Measurements from ENCODE around the gene CENPA.

CENPA gene

DNA sequence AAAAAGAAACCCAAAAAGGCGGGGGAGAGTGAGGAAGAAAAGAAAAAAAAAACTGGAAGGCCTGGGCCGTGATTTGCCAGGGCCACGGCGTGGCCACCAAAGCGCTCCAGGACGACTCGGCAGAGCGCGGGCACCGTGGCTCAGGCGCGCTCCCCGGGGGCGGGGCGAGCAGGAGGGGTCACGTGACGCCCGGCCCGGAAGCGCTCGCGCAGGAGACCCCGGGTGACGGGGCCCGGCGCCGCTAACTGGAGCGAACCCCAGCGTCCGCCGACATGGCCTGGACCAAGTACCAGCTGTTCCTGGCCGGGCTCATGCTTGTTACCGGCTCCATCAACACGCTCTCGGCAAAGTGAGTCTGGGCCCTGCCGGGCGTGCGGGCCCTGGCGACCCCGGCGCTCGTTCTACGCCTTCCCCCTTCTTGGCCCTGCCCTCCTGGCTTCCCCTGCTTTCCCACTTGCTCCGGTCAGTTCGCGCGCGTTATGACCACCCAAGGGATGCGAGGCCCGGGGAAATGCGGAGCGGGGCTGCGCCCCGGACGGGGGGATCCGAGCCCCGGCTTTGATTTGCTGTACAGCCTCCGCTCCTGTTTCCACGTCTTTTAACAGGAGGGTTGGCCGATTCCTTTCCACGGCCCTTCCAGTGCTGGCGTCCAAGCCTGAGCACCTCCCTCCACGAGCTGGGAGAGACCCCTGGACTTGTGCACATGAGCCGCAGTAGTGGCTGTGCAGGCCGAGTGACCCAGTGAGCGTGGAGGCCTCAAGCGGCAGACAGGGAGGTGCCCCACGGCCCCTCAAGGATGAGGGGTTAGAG lies 21.6 kb upstream of the CENPA start, which contains the start of gene SLC35F6:
Gene SLC35F6 (plus strand): TSS at position 207 of the 810 bp plus-strand sequence. CDS start 66 bp downstream, at position 273.
- Histone ChIP-seq H3K4me2 (ENCODE audit: low read length) (peak within 1 kb of the TSS; percentile 96), H3K9ac (ENCODE audit: low read depth, low read length) (peak within 1 kb of the TSS; percentile 97), H3K9me3 (replicated peaks; ENCODE audit: low read length) (no peaks in the 10 kb centered on the region), H3K36me3 (ENCODE audit: insufficient read depth, low read length) (peaks cover 7% of the 10 kb centered on the region), H3K27me3 (ENCODE audit: control insufficient read depth, insufficient read depth, low read length) (no peaks in the 10 kb centered on the region), H3K4me3 (ENCODE audit: low read length) (peak within 1 kb of the TSS; percentile 94), H3K4me1 (ENCODE audit: control insufficient read depth, insufficient read depth, low read length) (peaks cover 23% of the 10 kb centered on the region)

GRCh38 chr2:26764906-26765305 lies 20.9 kb upstream of the CENPA start:
- no peaks in the 10 kb centered on the region for H3K27me3 ChIP-seq (ENCODE audit: control insufficient read depth, insufficient read depth, low read length)
- peak overlapping the region; percentile 94 for H3K4me3 ChIP-seq (ENCODE audit: low read length)
- H3K9ac ChIP-seq (ENCODE audit: low read depth, low read length), result peak overlapping the region; percentile 97
- peak overlapping the region; percentile 96 for H3K4me2 ChIP-seq (ENCODE audit: low read length)
- no peaks in the 10 kb centered on the region for H3K9me3 ChIP-seq (replicated peaks; ENCODE audit: low read length)
- peaks cover 7% of the 10 kb centered on the region for H3K36me3 ChIP-seq (ENCODE audit: insufficient read depth, low read length)
- peaks cover 25% of the 10 kb centered on the region for H3K4me1 ChIP-seq (ENCODE audit: control insufficient read depth, insufficient read depth, low read length)

DNA sequence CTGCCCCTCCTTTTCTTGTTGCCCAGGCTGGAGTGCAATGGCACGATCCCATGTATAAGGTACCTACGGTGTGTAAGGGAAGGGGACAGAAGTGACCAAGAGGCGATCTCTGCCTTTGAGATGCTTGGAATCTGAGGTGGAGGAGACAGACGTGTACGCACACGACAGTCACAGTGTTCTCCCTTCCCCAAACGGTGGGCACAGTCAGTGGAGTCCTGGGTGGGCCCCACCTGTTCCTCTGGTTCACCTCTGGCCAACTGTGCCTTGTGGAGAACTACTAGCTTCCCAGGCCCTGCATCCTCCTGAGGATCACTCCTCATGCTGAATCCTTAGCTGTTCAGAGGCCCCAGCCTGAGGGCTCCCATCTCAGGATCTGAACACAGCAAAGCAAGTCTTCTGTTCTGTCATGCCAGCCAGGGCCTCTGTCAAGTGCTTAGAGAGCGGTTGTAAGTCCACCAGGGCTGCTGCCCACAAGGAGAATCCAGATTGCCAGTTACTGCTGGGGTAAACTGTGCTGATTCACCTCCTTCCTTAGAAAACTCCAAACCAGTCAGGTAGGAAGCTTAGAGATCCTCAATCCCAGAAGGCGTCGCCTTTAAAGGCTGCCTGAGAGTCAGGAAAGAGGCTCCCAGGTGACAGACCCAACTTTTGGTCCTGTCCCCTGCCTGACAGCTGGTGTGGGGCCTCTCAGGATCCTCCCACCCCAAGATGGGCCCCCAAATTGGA lies 20.2 kb upstream of the CENPA start:
- Histone ChIP-seq H3K27me3 (ENCODE audit: control insufficient read depth, insufficient read depth, low read length) (no peaks in the 10 kb centered on the region), H3K36me3 (ENCODE audit: insufficient read depth, low read length) (peaks cover 7% of the 10 kb centered on the region), H3K9me3 (replicated peaks; ENCODE audit: low read length) (no peaks in the 10 kb centered on the region), H3K4me2 (ENCODE audit: low read length) (peak overlapping the region; percentile 96), H3K9ac (ENCODE audit: low read depth, low read length) (peak overlapping the region; percentile 97), H3K4me3 (ENCODE audit: low read length) (peak overlapping the region; percentile 94), H3K4me1 (ENCODE audit: control insufficient read depth, insufficient read depth, low read length) (peaks cover 25% of the 10 kb centered on the region)

GRCh38 chr2:26767129-26767528 lies 18.7 kb upstream of the CENPA start:
- no peaks in the 10 kb centered on the region for H3K9me3 ChIP-seq (replicated peaks; ENCODE audit: low read length)
- H3K4me3 ChIP-seq (ENCODE audit: low read length), result no peak overlapping the region
- no peak overlapping the region for H3K4me2 ChIP-seq (ENCODE audit: low read length)
- no peaks in the 10 kb centered on the region for H3K27me3 ChIP-seq (ENCODE audit: control insufficient read depth, insufficient read depth, low read length)
- H3K9ac ChIP-seq (ENCODE audit: low read depth, low read length), result no peak overlapping the region
- H3K4me1 ChIP-seq (ENCODE audit: control insufficient read depth, insufficient read depth, low read length), result peaks cover 39% of the 10 kb centered on the region
- H3K36me3 ChIP-seq (ENCODE audit: insufficient read depth, low read length), result peaks cover 7% of the 10 kb centered on the region

- H3K4me2 ChIP-seq (ENCODE audit: low read length), result no peak overlapping the region
- no peak overlapping the region for H3K9ac ChIP-seq (ENCODE audit: low read depth, low read length)
- H3K27me3 ChIP-seq (ENCODE audit: control insufficient read depth, insufficient read depth, low read length), result no peaks in the 10 kb centered on the region
- H3K4me3 ChIP-seq (ENCODE audit: low read length), result no peak overlapping the region
- H3K9me3 ChIP-seq (replicated peaks; ENCODE audit: low read length), result no peaks in the 10 kb centered on the region
- H3K36me3 ChIP-seq (ENCODE audit: insufficient read depth, low read length), result peaks cover 7% of the 10 kb centered on the region
- H3K4me1 ChIP-seq (ENCODE audit: control insufficient read depth, insufficient read depth, low read length), result peaks cover 48% of the 10 kb centered on the region
These were observed 17.9 kb upstream of the CENPA start for GRCh38 chr2:26767894-26768487.

DNA sequence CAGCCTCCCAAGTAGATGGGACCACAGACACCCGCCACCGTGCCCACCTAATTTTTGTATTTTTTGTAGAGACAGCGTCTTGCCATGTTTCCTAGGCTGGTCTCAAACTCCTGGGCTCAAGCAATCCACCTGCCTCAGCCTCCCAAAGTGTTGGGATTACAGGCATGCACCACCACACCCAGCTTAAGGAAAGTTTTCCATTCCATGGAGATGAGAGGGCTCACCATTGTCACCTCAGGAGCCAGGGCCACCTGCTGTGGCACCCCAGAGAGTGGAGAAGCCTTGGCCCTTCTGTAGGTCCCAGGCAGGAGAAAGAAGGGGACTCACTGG lies 17.1 kb upstream of the CENPA start:
- H3K27me3 ChIP-seq (ENCODE audit: control insufficient read depth, insufficient read depth, low read length), result no peaks in the 10 kb centered on the region
- H3K9me3 ChIP-seq (replicated peaks; ENCODE audit: low read length), result no peaks in the 10 kb centered on the region
- no peak overlapping the region for H3K9ac ChIP-seq (ENCODE audit: low read depth, low read length)
- peaks cover 7% of the 10 kb centered on the region for H3K36me3 ChIP-seq (ENCODE audit: insufficient read depth, low read length)
- H3K4me2 ChIP-seq (ENCODE audit: low read length), result peak overlapping the region; percentile 37
- H3K4me1 ChIP-seq (ENCODE audit: control insufficient read depth, insufficient read depth, low read length), result peaks cover 44% of the 10 kb centered on the region
- H3K4me3 ChIP-seq (ENCODE audit: low read length), result no peak overlapping the region

- Histone ChIP-seq H3K9ac (ENCODE audit: low read depth, low read length) (peak overlapping the region; percentile 9), H3K4me1 (ENCODE audit: control insufficient read depth, insufficient read depth, low read length) (peaks cover 44% of the 10 kb centered on the region), H3K4me3 (ENCODE audit: low read length) (no peak overlapping the region), H3K27me3 (ENCODE audit: control insufficient read depth, insufficient read depth, low read length) (no peaks in the 10 kb centered on the region), H3K9me3 (replicated peaks; ENCODE audit: low read length) (no peaks in the 10 kb centered on the region), H3K36me3 (ENCODE audit: insufficient read depth, low read length) (peaks cover 11% of the 10 kb centered on the region), H3K4me2 (ENCODE audit: low read length) (peak overlapping the region; percentile 37)
These were observed 16.6 kb upstream of the CENPA start for GRCh38 chr2:26769089-26769761.

DNA sequence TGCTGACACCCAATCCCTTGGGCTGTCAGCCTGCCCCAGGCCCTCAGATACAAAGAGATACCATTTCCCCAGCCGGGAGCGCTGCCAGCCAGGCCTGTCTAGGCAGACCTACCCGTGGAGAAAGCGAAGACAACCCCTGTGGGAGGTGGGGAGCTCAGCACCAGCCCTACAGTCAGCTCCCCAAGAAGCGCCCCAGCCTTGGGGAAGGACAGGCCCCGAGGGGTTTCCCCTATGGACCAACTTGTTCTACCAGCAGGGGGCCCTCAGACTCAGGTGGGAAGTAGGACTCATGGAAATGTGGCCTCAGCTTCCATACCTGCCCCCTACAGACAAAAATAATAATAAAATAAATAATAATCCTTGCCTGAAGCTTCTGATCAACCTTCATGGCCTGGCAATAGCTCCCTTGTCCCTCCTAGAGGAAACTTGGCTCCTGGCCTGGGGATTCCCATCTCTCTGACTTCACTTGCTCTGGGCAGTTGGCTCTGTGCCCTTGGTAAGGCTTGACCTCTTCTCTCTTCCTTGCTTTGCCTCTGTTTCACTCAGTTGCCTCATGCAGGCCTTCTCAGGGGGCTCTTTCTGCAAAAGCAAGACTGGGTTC lies 14.8 kb upstream of the CENPA start:
- Histone ChIP-seq H3K36me3 (ENCODE audit: insufficient read depth, low read length) (peaks cover 18% of the 10 kb centered on the region), H3K4me3 (ENCODE audit: low read length) (no peak overlapping the region), H3K4me2 (ENCODE audit: low read length) (no peak overlapping the region), H3K4me1 (ENCODE audit: control insufficient read depth, insufficient read depth, low read length) (peaks cover 33% of the 10 kb centered on the region), H3K9ac (ENCODE audit: low read depth, low read length) (no peak overlapping the region), H3K9me3 (replicated peaks; ENCODE audit: low read length) (no peaks in the 10 kb centered on the region), H3K27me3 (ENCODE audit: control insufficient read depth, insufficient read depth, low read length) (no peaks in the 10 kb centered on the region)

DNA sequence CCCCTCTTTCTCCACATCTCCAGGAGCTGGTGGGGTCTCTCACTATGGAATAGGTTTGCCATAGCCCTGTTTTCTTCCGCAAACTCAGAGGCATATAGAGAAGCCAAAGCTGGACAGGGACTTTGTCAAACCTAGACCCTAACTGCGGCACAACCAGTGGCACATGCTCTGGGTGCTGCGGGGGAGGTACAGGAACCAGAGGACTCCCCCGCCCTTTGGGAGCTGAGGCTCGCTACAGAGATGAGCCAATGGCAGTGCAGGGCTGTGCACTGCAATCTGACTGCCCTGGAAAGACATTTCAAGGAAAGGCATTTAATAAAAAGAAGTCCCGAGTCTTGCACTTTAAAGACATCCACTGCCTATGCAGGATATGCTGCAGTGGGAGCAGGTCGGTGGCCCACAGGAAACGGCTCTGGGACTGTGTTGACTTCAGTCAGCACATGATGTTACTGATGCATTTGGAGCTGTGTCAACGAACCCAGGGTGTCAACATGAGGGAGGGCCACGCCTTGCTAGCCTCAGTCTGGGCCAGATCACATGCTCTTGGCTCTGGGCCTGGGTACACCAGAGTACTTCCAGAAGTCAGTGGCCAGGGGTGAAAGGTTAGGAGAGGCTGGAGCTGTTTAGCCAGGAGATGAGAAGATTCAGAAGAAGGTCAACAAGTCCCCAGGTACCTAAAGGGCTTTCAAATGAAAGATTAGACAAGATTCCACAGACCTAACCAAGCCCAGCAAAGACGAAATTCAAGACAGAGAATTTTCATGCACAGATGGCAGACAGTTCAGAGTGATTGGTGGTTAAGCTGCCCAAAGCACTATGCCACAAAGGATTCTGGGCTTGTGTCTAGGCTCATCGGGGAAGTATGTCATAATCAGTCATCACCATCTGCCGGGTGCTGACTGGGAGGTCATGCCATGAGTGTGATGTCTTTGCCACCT lies 13.5 kb upstream of the CENPA start:
- H3K4me3 ChIP-seq (ENCODE audit: low read length), result no peak overlapping the region
- peaks cover 33% of the 10 kb centered on the region for H3K4me1 ChIP-seq (ENCODE audit: control insufficient read depth, insufficient read depth, low read length)
- peak overlapping the region; percentile 32 for H3K4me2 ChIP-seq (ENCODE audit: low read length)
- no peaks in the 10 kb centered on the region for H3K9me3 ChIP-seq (replicated peaks; ENCODE audit: low read length)
- H3K27me3 ChIP-seq (ENCODE audit: control insufficient read depth, insufficient read depth, low read length), result no peaks in the 10 kb centered on the region
- peaks cover 30% of the 10 kb centered on the region for H3K36me3 ChIP-seq (ENCODE audit: insufficient read depth, low read length)
- no peak overlapping the region for H3K9ac ChIP-seq (ENCODE audit: low read depth, low read length)

DNA sequence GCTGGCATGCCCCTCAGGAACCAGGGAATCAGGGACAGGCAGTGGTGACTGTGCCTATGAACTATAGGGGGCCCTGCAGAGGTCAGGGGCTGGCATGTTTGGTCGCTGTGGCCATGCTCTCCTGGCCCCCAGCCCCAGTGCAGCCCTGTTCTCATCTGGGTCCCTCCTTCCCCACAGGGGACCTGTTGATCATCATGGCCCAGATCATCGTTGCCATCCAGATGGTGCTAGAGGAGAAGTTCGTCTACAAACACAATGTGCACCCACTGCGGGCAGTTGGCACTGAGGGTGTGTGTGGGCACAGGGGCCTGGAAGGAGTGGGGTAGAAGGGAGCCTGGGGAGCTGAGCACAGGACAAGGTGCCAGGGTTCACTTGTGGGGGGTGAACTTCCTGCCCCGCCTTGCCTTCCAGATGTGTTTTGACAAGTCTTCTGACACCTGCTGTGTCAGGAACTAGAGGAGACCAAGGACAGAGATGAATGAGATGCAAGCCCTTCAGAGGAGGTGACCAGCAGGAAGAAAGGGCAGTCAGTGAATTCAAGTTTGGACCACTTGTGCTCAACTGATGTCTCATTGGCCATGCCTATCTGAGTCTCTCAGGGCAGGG lies 9.6 kb upstream of the CENPA start:
- Histone ChIP-seq H3K9me3 (replicated peaks; ENCODE audit: low read length) (no peaks in the 10 kb centered on the region), H3K27me3 (ENCODE audit: control insufficient read depth, insufficient read depth, low read length) (no peaks in the 10 kb centered on the region), H3K9ac (ENCODE audit: low read depth, low read length) (no peak overlapping the region), H3K36me3 (ENCODE audit: insufficient read depth, low read length) (peaks cover 60% of the 10 kb centered on the region), H3K4me3 (ENCODE audit: low read length) (no peak overlapping the region), H3K4me2 (ENCODE audit: low read length) (no peak overlapping the region), H3K4me1 (ENCODE audit: control insufficient read depth, insufficient read depth, low read length) (peaks cover 17% of the 10 kb centered on the region)

All from skeletal muscle satellite cell (primary cell).